HFF-Myc (cell line): ENCODE data around the gene RPTOR.

Source experiments
- DNase-seq: peaks from one replicate; pipeline ENCODE4 v3.0.0-alpha.2; 2011; ENCODE audit warnings: low read depth; ENCODE audit errors: extremely low read depth
- H3K4me3 ChIP-seq: replicated peaks from 2 replicates; pipeline ENCODE4 v1.5.1; 2011; ENCODE audit warnings: low read depth, mild to moderate bottlenecking, control low read depth, low read length
- CTCF ChIP-seq: IDR thresholded peaks from 2 replicates; pipeline ENCODE4 v1.5.1; 2012; ENCODE audit warnings: mild to moderate bottlenecking, low read depth, low read length, control low read depth; ENCODE audit errors: missing control alignments

The RPTOR gene

GRCh38 chr17:80816241-80817103 lies 271.8 kb downstream of the RPTOR start:
- no peak for DNase-seq
- TF ChIP-seq CTCF, result no peak

GRCh38 chr17:80817321-80817845 lies 272.7 kb downstream of the RPTOR start:
- no peak for TF ChIP-seq CTCF
- DNase-seq, result no peak
- no peak overlapping the region for H3K4me3 ChIP-seq

More at GRCh38 chr17:80816241-80817103, 271.8 kb downstream of the RPTOR start:
- H3K4me3 ChIP-seq, result no peak overlapping the region

- DNase-seq, result no peak
- TF ChIP-seq CTCF, result no peak
- no peak overlapping the region for H3K4me3 ChIP-seq
These were observed 273.2 kb downstream of the RPTOR start for GRCh38 chr17:80817861-80818260.

GRCh38 chr17:80818871-80819270 lies 274.2 kb downstream of the RPTOR start:
- DNase-seq, result no peak
- H3K4me3 ChIP-seq, result no peak overlapping the region
- no peak for TF ChIP-seq CTCF

- no peak overlapping the region for H3K4me3 ChIP-seq
- TF ChIP-seq CTCF, result no peak
- DNase-seq, result no peak
These were observed 275.0 kb downstream of the RPTOR start for GRCh38 chr17:80819422-80820164.

GRCh38 chr17:80820331-80820730 lies 275.7 kb downstream of the RPTOR start:
- TF ChIP-seq CTCF, result no peak
- DNase-seq, result no peak

More at GRCh38 chr17:80820331-80820730, 275.7 kb downstream of the RPTOR start:
- no peak overlapping the region for H3K4me3 ChIP-seq
